GM23248 (cell line): ENCODE results near the gene MCM3. TPM values are rescaled to one million over a fixed set of nuclear protein-coding genes. Genes with fewer than 3 reads are reported as not detected.

Source experiments
- DNase-seq: peaks from one replicate; pipeline ENCODE4 v3.0.0-alpha.2; 2015
- H2AFZ ChIP-seq: fragments of 200-600 bp; sonication (generic); 2 replicates; pipeline ENCODE4 v1.6.1; 2016; ENCODE audit warnings: antibody characterized with exemption
- H3F3A ChIP-seq: fragments of 200-600 bp; sonication (generic); 2 replicates; pipeline ENCODE4 v1.6.1; 2016; ENCODE audit warnings: mild to moderate bottlenecking, antibody characterized with exemption, mixed run types; ENCODE audit not compliant: insufficient read depth
- H3K27ac ChIP-seq: fragments of 200-600 bp; sonication (generic); 2 replicates; pipeline ENCODE4 v1.5.1; 2016; ENCODE audit warnings: mild to moderate bottlenecking
- H3K27me3 ChIP-seq: fragments of 200-600 bp; sonication (generic); replicated peaks from 2 replicates; pipeline ENCODE4 v1.6.1; 2016; ENCODE audit warnings: mild to moderate bottlenecking; ENCODE audit not compliant: insufficient read depth
- H3K36me3 ChIP-seq: fragments of 200-600 bp; sonication (generic); 2 replicates; pipeline ENCODE4 v1.6.1; 2016; ENCODE audit warnings: low read depth, mild to moderate bottlenecking
- H3K4me1 ChIP-seq: fragments of 200-600 bp; sonication (generic); 2 replicates; pipeline ENCODE4 v1.6.1; 2016; ENCODE audit warnings: mild to moderate bottlenecking; ENCODE audit not compliant: insufficient read depth
- H3K4me2 ChIP-seq: fragments of 200-600 bp; sonication (generic); one replicate; pipeline ENCODE4 v1.6.1; 2016; ENCODE audit warnings: mild to moderate bottlenecking; ENCODE audit not compliant: unreplicated experiment
- H3K4me3 ChIP-seq: fragments of 200-600 bp; sonication (generic); 2 replicates; pipeline ENCODE4 v1.5.1; 2016; ENCODE audit warnings: mild to moderate bottlenecking
- H3K79me2 ChIP-seq: fragments of 200-600 bp; sonication (generic); 2 replicates; pipeline ENCODE4 v1.6.1; 2016; ENCODE audit warnings: mild to moderate bottlenecking; ENCODE audit not compliant: insufficient read depth
- H3K9ac ChIP-seq: fragments of 200-600 bp; sonication (generic); 2 replicates; pipeline ENCODE4 v1.6.1; 2016; ENCODE audit warnings: mild to moderate bottlenecking
- H3K9me2 ChIP-seq: fragments of 200-600 bp; sonication (generic); 2 replicates; pipeline ENCODE4 v1.6.1; 2016; ENCODE audit warnings: mixed run types, mild to moderate bottlenecking, moderate library complexity; ENCODE audit not compliant: insufficient read depth
- H3K9me3 ChIP-seq: fragments of 200-600 bp; sonication (generic); one replicate; pipeline ENCODE4 v1.6.1; 2017; ENCODE audit warnings: low read depth
- H4K20me1 ChIP-seq: fragments of 200-600 bp; sonication (generic); 2 replicates; pipeline ENCODE4 v1.6.0; 2016; ENCODE audit not compliant: insufficient read depth
- EZH2 ChIP-seq: fragments of 200-600 bp; sonication (generic); IDR thresholded peaks from 2 replicates; pipeline ENCODE4 v1.6.1; 2018; ENCODE audit warnings: antibody characterized with exemption, mild to moderate bottlenecking; ENCODE audit not compliant: insufficient read depth, poor library complexity, severe bottlenecking
- EZH2phosphoT487 ChIP-seq: fragments of 200-600 bp; sonication (generic); IDR thresholded peaks from 2 replicates; pipeline ENCODE4 v1.6.1; 2018; ENCODE audit warnings: antibody characterized with exemption, moderate library complexity, mild to moderate bottlenecking, low read depth; ENCODE audit not compliant: insufficient read depth
- WGBS, 2 experiments: methylation state at CpG; one replicate each; pipeline ENCODE4 v1.1.6; 2015 to 2017; ENCODE audit warnings: low lambda C conversion rate in 2 of 2, low coverage in 1 of 2; ENCODE audit errors: missing lambda C conversion rate in 2 of 2; 5-methylcytosine and 5-hydroxymethylcytosine counted together
- in situ Hi-C: fragments of 300-500 bp; cut with MboI; formaldehyde crosslinking; loops from 2 replicates; pipeline ENCODE4 v1.15.0; 2020
- polyA plus RNA-seq: library from polyadenylated mRNA; unstranded; fragments of >200 nt; fragmentation: Nextera tagmentation; extraction: Ambion mirVana; gene quantifications from 2 replicates; pipeline ENCODE4 v1.2.1, GENCODE V29; 2016
- total RNA-seq: library from RNA; depleted of rRNA; stranded (reverse); fragments of >200 nt; shearing (Covaris generic); gene quantifications from 2 replicates; pipeline ENCODE4 v1.2.3, GENCODE V29; 2014

The MCM3 gene
- total and polyA plus RNA-seq, 2 experiments from 2014 or later = 29.8 to 41.8 TPM

- no peaks in the 10 kb centered on the region for H3K36me3 ChIP-seq
- no peak overlapping the region for H3K4me2 ChIP-seq
- DNase-seq = no peak
- no peak overlapping the region for H3K4me3 ChIP-seq
- H3K9me3 ChIP-seq = no peaks in the 10 kb centered on the region
- no peaks in the 10 kb centered on the region for H4K20me1 ChIP-seq
- WGBS, 2 experiments = 89 to 96% methylated on average over 2 of the region's 2 CpGs
- H3K4me1 ChIP-seq = peaks cover 9% of the 10 kb centered on the region; the same call in 1 of the 2 replicates
- H3K27ac ChIP-seq = no peak overlapping the region
- H3K9ac ChIP-seq = no peak overlapping the region
- TF ChIP-seq EZH2phosphoT487 (no peak), EZH2 (no peak)
- in situ Hi-C loops = no loop called here
- H3K9me2 ChIP-seq = no peaks in the 10 kb centered on the region
- no peak overlapping the region for H2AFZ ChIP-seq
- H3K79me2 ChIP-seq = no peaks in the 10 kb centered on the region
- H3K27me3 ChIP-seq = peaks cover 15% of the 10 kb centered on the region; the same call in 1 of the 2 replicates
- H3F3A ChIP-seq = no peaks in the 10 kb centered on the region
Observed at GRCh38 chr6:52255434-52255833, 29.1 kb downstream of the MCM3 start.

- Histone ChIP-seq H3K9ac (no peak overlapping the region), H3F3A (no peaks in the 10 kb centered on the region), H3K79me2 (no peaks in the 10 kb centered on the region), H3K9me3 (no peaks in the 10 kb centered on the region), H3K9me2 (no peaks in the 10 kb centered on the region), H2AFZ (no peak overlapping the region), H4K20me1 (no peaks in the 10 kb centered on the region), H3K27ac (no peak overlapping the region), H3K4me2 (no peak overlapping the region), H3K4me3 (no peak overlapping the region), H3K36me3 (no peaks in the 10 kb centered on the region), H3K4me1 (peaks cover 9% of the 10 kb centered on the region; the same call in 1 of the 2 replicates), H3K27me3 (peaks cover 17% of the 10 kb centered on the region; the same call in 1 of the 2 replicates)
- DNase-seq = no peak
- in situ Hi-C loops = no loop called here
- TF ChIP-seq EZH2 = no peak
- no peak for TF ChIP-seq EZH2phosphoT487
- 95 to 98% methylated on average over 8 of the region's 8 CpGs for WGBS, 2 experiments
Observed at GRCh38 chr6:52254731-52255378, 29.7 kb downstream of the MCM3 start.

- in situ Hi-C loops = no loop called here
- Histone ChIP-seq H2AFZ (no peak overlapping the region), H3K27ac (no peak overlapping the region), H3K27me3 (peaks cover 29% of the 10 kb centered on the region), H3K36me3 (no peaks in the 10 kb centered on the region), H3F3A (no peaks in the 10 kb centered on the region), H3K79me2 (no peaks in the 10 kb centered on the region), H4K20me1 (no peaks in the 10 kb centered on the region), H3K4me2 (no peak overlapping the region), H3K9me3 (no peaks in the 10 kb centered on the region), H3K9me2 (no peaks in the 10 kb centered on the region), H3K9ac (no peak overlapping the region), H3K4me3 (no peak overlapping the region), H3K4me1 (peaks cover 9% of the 10 kb centered on the region; the same call in 1 of the 2 replicates)
- WGBS, 2 experiments = 1 to 2% methylated on average over 9 of the region's 9 CpGs
- peak; percentile 64 for DNase-seq
- TF ChIP-seq EZH2phosphoT487 = no peak
- TF ChIP-seq EZH2 = no peak
Observed at GRCh38 chr6:52253494-52253893, 31.0 kb downstream of the MCM3 start.

GRCh38 chr6:52251113-52251512, 33.4 kb downstream of the MCM3 start:
- H3K79me2 ChIP-seq = no peaks in the 10 kb centered on the region
- TF ChIP-seq EZH2 (no peak), EZH2phosphoT487 (no peak)
- peaks cover 34% of the 10 kb centered on the region for H3K27me3 ChIP-seq
- no peak overlapping the region for H3K27ac ChIP-seq
- no peaks in the 10 kb centered on the region for H3K9me2 ChIP-seq
- H3K4me1 ChIP-seq = peaks cover 9% of the 10 kb centered on the region; the same call in 1 of the 2 replicates
- no peaks in the 10 kb centered on the region for H3K9me3 ChIP-seq
- H3K4me2 ChIP-seq = no peak overlapping the region
- no peak for DNase-seq
- no peak overlapping the region for H3K4me3 ChIP-seq
- no peak overlapping the region for H3K9ac ChIP-seq
- no peaks in the 10 kb centered on the region for H3F3A ChIP-seq
- in situ Hi-C loops = no loop called here
- no peaks in the 10 kb centered on the region for H4K20me1 ChIP-seq
- no peak overlapping the region for H2AFZ ChIP-seq
- H3K36me3 ChIP-seq = no peaks in the 10 kb centered on the region

- Histone ChIP-seq H3K9me3 (no peaks in the 10 kb centered on the region), H3K9ac (no peak overlapping the region), H4K20me1 (no peaks in the 10 kb centered on the region), H3K79me2 (no peaks in the 10 kb centered on the region), H2AFZ (no peak overlapping the region), H3K4me1 (peaks cover 8% of the 10 kb centered on the region; the same call in 1 of the 2 replicates), H3K4me2 (no peak overlapping the region), H3K9me2 (no peaks in the 10 kb centered on the region), H3F3A (no peaks in the 10 kb centered on the region), H3K36me3 (no peaks in the 10 kb centered on the region), H3K27me3 (peaks cover 44% of the 10 kb centered on the region), H3K4me3 (no peak overlapping the region), H3K27ac (no peak overlapping the region)
- 36 to 47% methylated on average over 2 of the region's 2 CpGs for WGBS, 2 experiments
- in situ Hi-C loops = no loop called here
- DNase-seq = no peak
- no peak for TF ChIP-seq EZH2phosphoT487
- no peak for TF ChIP-seq EZH2
Observed at GRCh38 chr6:52249078-52249477, 35.5 kb downstream of the MCM3 start.
